Breast epithelium (tissue), 3 donors: ENCODE measurements around the gene KLHL21.

Source experiments
- POLR2A ChIP-seq: fragments of 450-650 bp; IDR thresholded peaks from one replicate; pipeline ENCODE4 v1.6.1; 2016; ENCODE audit warnings: antibody characterized with exemption, mild to moderate bottlenecking, moderate library complexity
- TF ChIP-seq, protein P1 (sequence below), 3 donors: fragments of 450-650 bp; IDR thresholded peaks; one replicate each; pipeline ENCODE4 v1.5.1; 2016 to 2017; ENCODE audit warnings: antibody characterized with exemption in 3 of 3, mild to moderate bottlenecking in 3 of 3, moderate library complexity in 3 of 3

DNA sequence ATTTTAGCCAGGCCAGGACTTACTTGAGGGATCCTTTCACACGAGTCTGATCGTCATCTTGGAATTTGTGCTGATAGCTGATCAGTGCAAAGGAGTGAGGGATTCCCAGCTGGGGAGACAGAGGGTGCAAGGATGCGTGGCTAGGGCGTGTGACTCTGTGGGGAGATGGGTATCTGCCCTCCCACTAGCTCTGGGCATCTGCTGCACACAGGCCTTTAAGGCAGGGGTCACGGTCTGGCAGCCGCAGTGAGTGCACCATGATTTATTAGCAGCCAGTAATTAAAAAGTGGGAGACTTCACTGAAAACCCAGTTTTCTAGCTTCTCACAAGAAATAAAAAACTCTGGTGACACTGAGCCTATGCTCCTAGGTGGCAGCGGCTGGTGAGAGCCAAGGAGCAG is 42.3 kb upstream of the KLHL21 start:
- TF ChIP-seq, protein P1, sequence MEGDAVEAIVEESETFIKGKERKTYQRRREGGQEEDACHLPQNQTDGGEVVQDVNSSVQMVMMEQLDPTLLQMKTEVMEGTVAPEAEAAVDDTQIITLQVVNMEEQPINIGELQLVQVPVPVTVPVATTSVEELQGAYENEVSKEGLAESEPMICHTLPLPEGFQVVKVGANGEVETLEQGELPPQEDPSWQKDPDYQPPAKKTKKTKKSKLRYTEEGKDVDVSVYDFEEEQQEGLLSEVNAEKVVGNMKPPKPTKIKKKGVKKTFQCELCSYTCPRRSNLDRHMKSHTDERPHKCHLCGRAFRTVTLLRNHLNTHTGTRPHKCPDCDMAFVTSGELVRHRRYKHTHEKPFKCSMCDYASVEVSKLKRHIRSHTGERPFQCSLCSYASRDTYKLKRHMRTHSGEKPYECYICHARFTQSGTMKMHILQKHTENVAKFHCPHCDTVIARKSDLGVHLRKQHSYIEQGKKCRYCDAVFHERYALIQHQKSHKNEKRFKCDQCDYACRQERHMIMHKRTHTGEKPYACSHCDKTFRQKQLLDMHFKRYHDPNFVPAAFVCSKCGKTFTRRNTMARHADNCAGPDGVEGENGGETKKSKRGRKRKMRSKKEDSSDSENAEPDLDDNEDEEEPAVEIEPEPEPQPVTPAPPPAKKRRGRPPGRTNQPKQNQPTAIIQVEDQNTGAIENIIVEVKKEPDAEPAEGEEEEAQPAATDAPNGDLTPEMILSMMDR (IDR thresholded peaks at IDR 0.05): no peak
- no peak for TF ChIP-seq POLR2A
